CD4-positive, alpha-beta T cell (primary cell): ENCODE results near the gene P2RY13. TPM values are rescaled to one million over a fixed set of nuclear protein-coding genes. Genes with fewer than 3 reads are reported as not detected.

Source experiments
- ATAC-seq: fragments of 200-7000 bp; cut with Tn5 transposase; one replicate; pipeline ENCODE4 v1.10.0; 2022; ENCODE audit warnings: mild to moderate bottlenecking; ENCODE audit not compliant: poor library complexity
- CTCF ChIA-PET: fragments of 350-600 bp; sonication (Branson Sonifier 250); formaldehyde crosslinking; loops from one replicate; lab custom pipeline; 2021; ENCODE audit warnings: antibody characterized with exemption, inconsistent platforms; lab: Charles Lee
- POLR2A ChIA-PET: fragments of 350-600 bp; sonication (Branson Sonifier 250); formaldehyde crosslinking; loops from one replicate; lab custom pipeline; 2021; ENCODE audit warnings: antibody characterized with exemption, inconsistent platforms; lab: Charles Lee
- DNase-seq, 14 experiments: peaks; one replicate each; pipeline ENCODE4 v3.0.0-alpha.2; 2013 to 2020; ENCODE audit warnings: mixed read lengths in 2 of 14
- H3K27ac ChIP-seq, 2 donors: one replicate each; pipeline versions ENCODE4 v1.5.1 to v1.7.0; 2013; ENCODE audit warnings: low read length in 2 of 2, low read depth in 1 of 2, mild to moderate bottlenecking in 1 of 2
- H3K27me3 ChIP-seq, 2 experiments: 1 replicate in 1 of 2; 2 replicates in 1 of 2; pipeline versions ENCODE4 v1.6.1 to v1.7.0; 2013; ENCODE audit warnings: low read length in 2 of 2, control low read depth in 1 of 2, mild to moderate bottlenecking in 1 of 2, moderate library complexity in 1 of 2; ENCODE audit not compliant: insufficient read depth in 2 of 2, control insufficient read depth in 1 of 2
- H3K36me3 ChIP-seq: one replicate; pipeline ENCODE4 v1.6.1; 2013; ENCODE audit warnings: low read length, control low read depth; ENCODE audit not compliant: insufficient read depth
- H3K4me1 ChIP-seq: one replicate; pipeline ENCODE4 v1.6.1; 2013; ENCODE audit warnings: low read length, control low read depth; ENCODE audit not compliant: insufficient read depth
- H3K4me3 ChIP-seq: one replicate; pipeline ENCODE4 v1.5.1; 2013; ENCODE audit warnings: mild to moderate bottlenecking, low read length, moderate library complexity
- H3K9me3 ChIP-seq, 2 experiments: 1 replicate in 1 of 2; 2 replicates in 1 of 2; pipeline versions ENCODE4 v1.6.1 to v1.7.0; 2013; ENCODE audit warnings: low read length in 2 of 2, mild to moderate bottlenecking in 2 of 2, control low read depth in 1 of 2, moderate library complexity in 1 of 2; ENCODE audit not compliant: control insufficient read depth in 1 of 2, insufficient read depth in 1 of 2
- H3K27ac Mint-ChIP-seq: one replicate; pipeline ENCODE4 v1.8.0; 2020; ENCODE audit warnings: mixed read lengths
- H3K27me3 Mint-ChIP-seq: one replicate; pipeline ENCODE4 v1.8.0; 2021; ENCODE audit warnings: mixed read lengths
- H3K36me3 Mint-ChIP-seq: one replicate; pipeline ENCODE4 v1.8.0; 2021; ENCODE audit warnings: low read depth, mixed read lengths
- H3K4me1 Mint-ChIP-seq: one replicate; pipeline ENCODE4 v1.8.0; 2021; ENCODE audit warnings: low read depth, mixed read lengths
- H3K4me3 Mint-ChIP-seq: one replicate; pipeline ENCODE4 v1.8.0; 2020; ENCODE audit warnings: mild to moderate bottlenecking, mixed read lengths
- H3K9me3 Mint-ChIP-seq: one replicate; pipeline ENCODE4 v1.8.0; 2020; ENCODE audit warnings: mixed read lengths
- CTCF ChIP-seq: fragments of 200-600 bp; IDR thresholded peaks from one replicate; pipeline ENCODE4 v1.8.0; 2022; ENCODE audit warnings: antibody characterized with exemption, mild to moderate bottlenecking
- intact Hi-C, 2 experiments: fragments of 100-400 bp; cut with DNase I in 1 of 2; cut with micrococcal nuclease in 1 of 2; formaldehyde crosslinking; loops; one replicate each; pipeline versions ENCODE4 v1.15.1 to v1.9.0; 2023 to 2025; cut with DNase I, micrococcal nuclease
- total RNA-seq, 174 experiments: library from RNA in 2 of 174; stranded (reverse) in 2 of 174; gene quantifications; one replicate each; pipeline ENCODE4 v1.2.3 and lab custom pipeline; 2021 to 2026

The P2RY13 gene
- total RNA-seq, 2 experiments from 2014 or later, result 0.08 TPM; not detected in 1

GRCh38 chr3:151318991-151319390, 10.4 kb downstream of the P2RY13 start:
- ATAC-seq, result no peak
- H3K4me3 Mint-ChIP-seq, result no peak overlapping the region
- no peak for TF ChIP-seq CTCF
- DNase-seq, result no peak
- CTCF ChIA-PET, result no interaction called here
- no peaks in the 10 kb centered on the region for H3K36me3 ChIP-seq
- H3K9me3 ChIP-seq, result no peaks in the 10 kb centered on the region
- no peak overlapping the region for H3K4me3 ChIP-seq
- H3K36me3 Mint-ChIP-seq, result no peaks in the 10 kb centered on the region
- no peak overlapping the region for H3K27ac Mint-ChIP-seq
- H3K9me3 Mint-ChIP-seq, result no peaks in the 10 kb centered on the region
- intact Hi-C loops, result no loop called here
- no peaks in the 10 kb centered on the region for H3K4me1 ChIP-seq
- H3K27me3 Mint-ChIP-seq, result no peaks in the 10 kb centered on the region
- peaks cover 0 to 5% of the 10 kb centered on the region in 2 experiments for H3K27me3 ChIP-seq
- no peak overlapping the region for H3K27ac ChIP-seq
- POLR2A ChIA-PET, result no interaction called here
- no peaks in the 10 kb centered on the region for H3K4me1 Mint-ChIP-seq

GRCh38 chr3:151318313-151318712, 11.0 kb downstream of the P2RY13 start:
- no peak for ATAC-seq
- CTCF ChIA-PET, result interaction anchor here (0.7 kb wide), 1 partner anchor 150 kb away, joined by 3 read pairs; no protein-coding TSS in a partner anchor

GRCh38 chr3:151316267-151316991, 12.9 kb downstream of the P2RY13 start, which contains the start of gene GPR87:
Gene GPR87, minus strand, starts transcription at chr3:151316820. Its CDS starts 16,720 bp downstream, at chr3:151300100.
- no peaks in the 10 kb centered on the region for H3K36me3 Mint-ChIP-seq
- H3K9me3 ChIP-seq, result no peaks in the 10 kb centered on the region
- no peak for DNase-seq

More at GRCh38 chr3:151318313-151318712, 11.0 kb downstream of the P2RY13 start:
- Mint-ChIP-seq H3K9me3 (no peaks in the 10 kb centered on the region), H3K27ac (no peak overlapping the region), H3K36me3 (no peaks in the 10 kb centered on the region), H3K27me3 (no peaks in the 10 kb centered on the region), H3K4me1 (no peaks in the 10 kb centered on the region), H3K4me3 (no peak overlapping the region)
- H3K36me3 ChIP-seq, result no peaks in the 10 kb centered on the region
- POLR2A ChIA-PET, result no interaction called here
- no peak overlapping the region for H3K27ac ChIP-seq
- intact Hi-C loops, result no loop called here
- no peaks in the 10 kb centered on the region for H3K4me1 ChIP-seq
- H3K4me3 ChIP-seq, result no peak overlapping the region
- no peaks in the 10 kb centered on the region for H3K9me3 ChIP-seq
- H3K27me3 ChIP-seq, result peaks cover 0 to 5% of the 10 kb centered on the region in 2 experiments
- DNase-seq, result no peak
- TF ChIP-seq CTCF, result no peak

More at GRCh38 chr3:151316267-151316991, 12.9 kb downstream of the P2RY13 start, which contains the start of gene GPR87:
- intact Hi-C loops, result no loop called here
- H3K27ac Mint-ChIP-seq, result no peak within 1 kb of the TSS
- no peaks in the 10 kb centered on the region for H3K27me3 Mint-ChIP-seq
- no peaks in the 10 kb centered on the region for H3K4me1 Mint-ChIP-seq
- ChIA-PET CTCF (no interaction called here), POLR2A (no interaction called here)
- H3K9me3 Mint-ChIP-seq, result no peaks in the 10 kb centered on the region
- Histone ChIP-seq H3K4me3 (no peak within 1 kb of the TSS), H3K36me3 (no peaks in the 10 kb centered on the region), H3K27me3 (peaks cover 0 to 5% of the 10 kb centered on the region in 2 experiments), H3K27ac (no peak within 1 kb of the TSS), H3K4me1 (no peaks in the 10 kb centered on the region)
- no peak within 1 kb of the TSS for H3K4me3 Mint-ChIP-seq
- peak; percentile 8 for ATAC-seq
- TF ChIP-seq CTCF, result no peak
